ENCODE results near the gene NKAIN2.

DNA sequence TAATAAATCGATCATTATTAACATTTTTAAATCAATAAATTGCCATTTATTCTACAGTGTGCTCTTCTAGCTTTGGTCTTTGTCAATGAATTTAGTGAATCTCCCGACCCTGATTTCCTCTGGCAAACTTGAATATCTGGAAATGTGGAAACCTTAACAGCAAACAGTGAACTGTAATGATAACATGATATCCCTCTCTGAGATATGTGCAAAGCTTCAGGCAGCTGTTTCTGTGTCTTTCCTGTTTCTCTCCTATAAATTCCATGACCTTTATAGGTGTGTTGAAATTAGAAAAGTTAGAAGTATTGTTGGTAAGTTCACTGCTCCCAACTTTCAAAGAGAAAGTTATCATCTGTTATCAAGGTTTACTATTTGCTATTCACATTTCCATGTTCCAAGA lies 939.8 kb downstream of the NKAIN2 start:
- TF ChIP-seq, protein P1, sequence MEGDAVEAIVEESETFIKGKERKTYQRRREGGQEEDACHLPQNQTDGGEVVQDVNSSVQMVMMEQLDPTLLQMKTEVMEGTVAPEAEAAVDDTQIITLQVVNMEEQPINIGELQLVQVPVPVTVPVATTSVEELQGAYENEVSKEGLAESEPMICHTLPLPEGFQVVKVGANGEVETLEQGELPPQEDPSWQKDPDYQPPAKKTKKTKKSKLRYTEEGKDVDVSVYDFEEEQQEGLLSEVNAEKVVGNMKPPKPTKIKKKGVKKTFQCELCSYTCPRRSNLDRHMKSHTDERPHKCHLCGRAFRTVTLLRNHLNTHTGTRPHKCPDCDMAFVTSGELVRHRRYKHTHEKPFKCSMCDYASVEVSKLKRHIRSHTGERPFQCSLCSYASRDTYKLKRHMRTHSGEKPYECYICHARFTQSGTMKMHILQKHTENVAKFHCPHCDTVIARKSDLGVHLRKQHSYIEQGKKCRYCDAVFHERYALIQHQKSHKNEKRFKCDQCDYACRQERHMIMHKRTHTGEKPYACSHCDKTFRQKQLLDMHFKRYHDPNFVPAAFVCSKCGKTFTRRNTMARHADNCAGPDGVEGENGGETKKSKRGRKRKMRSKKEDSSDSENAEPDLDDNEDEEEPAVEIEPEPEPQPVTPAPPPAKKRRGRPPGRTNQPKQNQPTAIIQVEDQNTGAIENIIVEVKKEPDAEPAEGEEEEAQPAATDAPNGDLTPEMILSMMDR (conservative IDR thresholded peaks at IDR 0.05): no peak
- no peak for TF ChIP-seq ZFX (IDR thresholded peaks at IDR 0.05)

Data from C4-2B (cell line).